Pancreas (tissue), 10 donors: Measurements from ENCODE around the gene CARS1. TPM values are rescaled to one million over a fixed set of nuclear protein-coding genes. Genes with fewer than 3 reads are reported as not detected.

Source experiments
- ATAC-seq, 4 donors: fragments of 200-7000 bp; cut with Tn5 transposase; one replicate each; pipeline versions ENCODE4 v1.8.0 to v1.9.1; 2020; ENCODE audit warnings: mild to moderate bottlenecking in 4 of 4, moderate library complexity in 4 of 4
- DNase-seq, 6 donors: peaks; one replicate each; pipeline ENCODE4 v3.0.0-alpha.2; 2020
- FAIRE-seq: peaks from 2 replicates; lab custom pipeline; 2012; peaks lifted over from hg19 to GRCh38; lab: Jason Lieb, UNC
- H3K27ac ChIP-seq, 4 donors: fragments of 200-600 bp; sonication (generic); 1 replicate in 3 of 4; 2 replicates in 1 of 4; pipeline versions ENCODE4 v1.5.0 to v1.8.0; 2020
- H3K27me3 ChIP-seq, 4 donors: fragments of 200-600 bp; one replicate each; pipeline ENCODE4 v1.8.0; 2021
- H3K36me3 ChIP-seq, 3 donors: fragments of 200-600 bp; sonication (generic) in 1 of 3; one replicate each; pipeline versions ENCODE4 v1.5.0 to v1.8.0; 2020 to 2021
- H3K4me1 ChIP-seq, 3 donors: fragments of 200-600 bp; one replicate each; pipeline ENCODE4 v1.8.0; 2021
- H3K4me3 ChIP-seq, 4 donors: fragments of 200-600 bp; sonication (generic) in 2 of 4; one replicate each; pipeline versions ENCODE4 v1.5.0 to v1.8.0; 2020 to 2021
- H3K9me3 ChIP-seq, 4 donors: fragments of 200-600 bp; one replicate each; pipeline ENCODE4 v1.8.0; 2021
- CTCF ChIP-seq, 4 donors: fragments of 200-600 bp; sonication (generic) in 3 of 4; IDR thresholded peaks; one replicate each; pipeline versions ENCODE4 v1.5.0 to v1.8.0; 2021; ENCODE audit warnings: antibody characterized with exemption in 4 of 4
- whole genome bisulfite sequencing, 2 donors: extraction: QIAGEN DNeasy Blood & Tissue Kit; methylation state at CpG; one replicate each; pipeline ENCODE4 v1.1.7; 2013; 5-methylcytosine and 5-hydroxymethylcytosine counted together
- intact Hi-C, 3 donors: fragments of 100-400 bp; cut with DNase I; formaldehyde crosslinking; loops; one replicate each; pipeline versions ENCODE4 v1.11.1 to v1.14.2; 2022
- polyA plus RNA-seq, 2 donors: library from polyadenylated mRNA; stranded (reverse); fragments of 200-250 nt; gene quantifications; one replicate each; pipeline ENCODE4 v1.2.3, GENCODE V29; 2013
- total RNA-seq, 6 donors: library from RNA; stranded (reverse); fragmentation: NEBNext Ultra II Directional in 4 of 6; extraction: Animal tissue kit (Norgen Biotek cat#: 25700) in 4 of 6; gene quantifications; one replicate each; pipeline versions ENCODE4 v1.2.1 to v1.2.4, GENCODE V29; 2021 to 2023
- donor health status: healthy with polysubstance abuse.
- donor health status: DM: no; HTN: no; CAD: no; lungs with moderate emphysema.
- donor health status: DM: no; HTN: no; CAD: no.
- donor health status: control.
- donor health status: control.
- donor health status: Bipolar disorder and iron deficiency.
- donor health status: DM: yes; HTN: yes; CAD: no.
- donor health status: DM: no; HTN: no; CAD: no.
- donor health status: DM: no; HTN: no; CAD: no.
- donor health status: DM: yes; HTN: yes; CAD: no.

Gene CARS1
- total and polyA plus RNA-seq, 8 donors = 14.8 to 65.0 (median 19.8) TPM

- no peak for FAIRE-seq
- Histone ChIP-seq H3K36me3 (peaks cover 0 to 5% (median 0%) of the 10 kb centered on the region in 3 donors), H3K4me1 (peaks cover 0 to 11% (median 9%) of the 10 kb centered on the region in 3 donors), H3K27me3 (no peaks in the 10 kb centered on the region), H3K27ac (no peak overlapping the region), H3K4me3 (no peak overlapping the region), H3K9me3 (no peaks in the 10 kb centered on the region)
- intact Hi-C loops = loop anchor here in 1 of 3 donors (5.0 kb wide), 1 partner anchor 38 kb away; no protein-coding TSS in a partner anchor
- no peak for TF ChIP-seq CTCF (IDR thresholded peaks at IDR 0.05)
- peak; percentile 46 to 76 (median 68) for DNase-seq
- WGBS, 2 donors = 49 to 62% methylated on average over 18 of the region's 18 CpGs
- peak; percentile 72 to 92 (median 88) for ATAC-seq
Observed at GRCh38 chr11:3049430-3050243, 7.6 kb downstream of the CARS1 start.

- peaks cover 0 to 21% (median 18%) of the 10 kb centered on the region in 3 donors for H3K4me1 ChIP-seq
- H3K36me3 ChIP-seq = peaks cover 0 to 5% (median 0%) of the 10 kb centered on the region in 3 donors
- no peak overlapping the region for H3K27ac ChIP-seq
- H3K4me3 ChIP-seq = no peak overlapping the region
- intact Hi-C loops = loop anchor here in 1 of 3 donors (5.0 kb wide), 1 partner anchor 40 kb away; no protein-coding TSS in a partner anchor
- H3K27me3 ChIP-seq = no peaks in the 10 kb centered on the region
- ATAC-seq = no peak
- 89 to 94% methylated on average over 16 of the region's 16 CpGs for whole genome bisulfite sequencing, 2 donors
- peak in 1 of 6 donors; percentile 45 for DNase-seq
- no peaks in the 10 kb centered on the region for H3K9me3 ChIP-seq
- no peak for FAIRE-seq
- no peak for TF ChIP-seq CTCF (IDR thresholded peaks at IDR 0.05)
Observed at GRCh38 chr11:3047637-3048036, 9.6 kb downstream of the CARS1 start.

GRCh38 chr11:3046641-3047040 is 10.6 kb downstream of the CARS1 start:
- DNase-seq (no peak), ATAC-seq (no peak), FAIRE-seq (no peak)
- 86% methylated on average over 8 of the region's 8 CpGs for WGBS, 2 donors
- H3K9me3 ChIP-seq = no peaks in the 10 kb centered on the region
- H3K4me1 ChIP-seq = peaks cover 0 to 21% (median 18%) of the 10 kb centered on the region in 3 donors
- no peak for TF ChIP-seq CTCF (IDR thresholded peaks at IDR 0.05)
- H3K27ac ChIP-seq = no peak overlapping the region
- H3K27me3 ChIP-seq = no peaks in the 10 kb centered on the region
- peaks cover 0 to 5% (median 0%) of the 10 kb centered on the region in 3 donors for H3K36me3 ChIP-seq
- intact Hi-C loops = loop anchor here in 1 of 3 donors (5.0 kb wide), 1 partner anchor 41 kb away; no protein-coding TSS in a partner anchor
- H3K4me3 ChIP-seq = no peak overlapping the region

GRCh38 chr11:3046190-3046589 is 11.0 kb downstream of the CARS1 start:
- peaks cover 0 to 5% (median 0%) of the 10 kb centered on the region in 3 donors for H3K36me3 ChIP-seq

More at GRCh38 chr11:3046190-3046589, 11.0 kb downstream of the CARS1 start:
- peak in 1 of 6 donors; percentile 42 for DNase-seq
- no peak overlapping the region for H3K4me3 ChIP-seq
- H3K9me3 ChIP-seq = no peaks in the 10 kb centered on the region
- H3K27ac ChIP-seq = no peak overlapping the region
- H3K27me3 ChIP-seq = no peaks in the 10 kb centered on the region
- peaks cover 0 to 21% (median 17%) of the 10 kb centered on the region in 3 donors for H3K4me1 ChIP-seq
- intact Hi-C loops = loop anchor here in 1 of 3 donors (5.0 kb wide), 1 partner anchor 41 kb away; no protein-coding TSS in a partner anchor
- no peak for FAIRE-seq
- 81 to 88% methylated on average over 12 of the region's 12 CpGs for WGBS, 2 donors
- TF ChIP-seq CTCF (IDR thresholded peaks at IDR 0.05) = no peak
- ATAC-seq = no peak
